Head of caudate nucleus (tissue), 42 donors: ENCODE data around the gene ATRNL1.

Source experiments
- DNase-seq, 42 donors: peaks; one replicate each; pipeline versions ENCODE4 v3.0.0 to v3.0.0-alpha.2; 2020 to 2021; ENCODE audit warnings: mixed read lengths in 7 of 42
- intact Hi-C: fragments of 100-400 bp; cut with DNase I; formaldehyde crosslinking; loops from one replicate; pipeline ENCODE4 v1.15.0; 2022

ATRNL1 gene

GRCh38 chr10:115977855-115978254, 884.7 kb downstream of the ATRNL1 start:
- DNase-seq: no peak
- intact Hi-C loops: no loop called here

- intact Hi-C loops: no loop called here
These were observed 886.4 kb downstream of the ATRNL1 start for GRCh38 chr10:115979576-115979975.

GRCh38 chr10:115980470-115980869, 887.3 kb downstream of the ATRNL1 start:
- intact Hi-C loops: no loop called here
- no peak for DNase-seq

More at GRCh38 chr10:115979576-115979975, 886.4 kb downstream of the ATRNL1 start:
- no peak for DNase-seq

- DNase-seq: no peak
- intact Hi-C loops: no loop called here
These were observed 887.9 kb downstream of the ATRNL1 start for GRCh38 chr10:115981081-115981480.

- no peak for DNase-seq
These were observed 888.9 kb downstream of the ATRNL1 start for GRCh38 chr10:115982076-115982475.

GRCh38 chr10:115982526-115982925, 889.4 kb downstream of the ATRNL1 start:
- intact Hi-C loops: no loop called here
- no peak for DNase-seq

More at GRCh38 chr10:115982076-115982475, 888.9 kb downstream of the ATRNL1 start:
- intact Hi-C loops: no loop called here

GRCh38 chr10:115985786-115986185, 892.6 kb downstream of the ATRNL1 start:
- DNase-seq: no peak
- intact Hi-C loops: no loop called here

GRCh38 chr10:115988380-115988779, 895.2 kb downstream of the ATRNL1 start:
- intact Hi-C loops: no loop called here
- DNase-seq: no peak

GRCh38 chr10:115989621-115990020, 896.5 kb downstream of the ATRNL1 start:
- no peak for DNase-seq
- intact Hi-C loops: no loop called here

- no peak for DNase-seq
- intact Hi-C loops: no loop called here
These were observed 899.2 kb downstream of the ATRNL1 start for GRCh38 chr10:115992236-115992986.

GRCh38 chr10:115996031-115996430, 902.9 kb downstream of the ATRNL1 start:
- intact Hi-C loops: no loop called here
- DNase-seq: no peak

GRCh38 chr10:115998301-115998700, 905.1 kb downstream of the ATRNL1 start:
- no peak for DNase-seq
- intact Hi-C loops: no loop called here
